HG02678 (cell line): ENCODE data around the gene ATP6V1B1.

Source experiments
- ATAC-seq: cut with Tn5 transposase; IDR thresholded peaks from one replicate; pipeline ENCODE4 v1.9.1; 2021; ENCODE audit warnings: mild to moderate bottlenecking, moderate library complexity; ENCODE audit not compliant: unreplicated experiment

The ATP6V1B1 gene

DNA sequence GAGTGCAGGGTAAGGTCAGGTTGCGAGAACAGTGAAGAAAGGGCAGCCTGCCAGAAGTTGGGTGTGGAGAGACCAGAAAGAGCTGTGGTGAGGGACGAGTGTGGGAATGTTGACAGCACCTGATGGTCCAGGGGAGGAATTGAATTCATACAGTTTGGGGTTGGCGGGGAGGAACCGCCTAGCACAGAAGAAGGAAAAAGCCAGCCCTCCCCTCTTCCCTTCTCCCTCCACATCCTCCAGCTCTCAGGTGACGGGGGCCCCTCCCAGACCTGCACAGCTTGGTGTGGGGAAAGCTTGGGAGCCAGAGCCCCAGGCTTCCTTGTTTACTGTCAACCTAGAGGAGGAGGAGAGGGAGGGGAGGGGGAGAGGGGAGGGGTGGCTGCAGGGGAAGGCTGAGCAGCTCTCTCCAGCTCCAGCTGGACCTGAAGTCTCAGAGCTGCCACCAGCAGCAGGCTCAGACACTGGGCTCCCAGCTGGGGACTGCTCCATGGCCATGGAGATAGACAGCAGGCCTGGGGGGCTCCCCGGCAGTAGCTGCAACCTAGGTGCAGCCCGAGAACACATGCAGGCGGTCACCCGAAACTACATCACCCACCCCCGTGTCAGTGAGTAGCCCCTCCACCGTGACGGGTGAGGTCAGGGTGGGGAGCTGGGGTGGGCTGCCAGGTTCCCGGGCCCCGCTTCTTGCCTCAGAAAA is at the start of gene ATP6V1B1:
TSS of gene ATP6V1B1 (plus strand) at position 433 of the 697 bp plus-strand sequence. CDS start at position 488, 55 bp downstream.
- ATAC-seq = no peak

DNA sequence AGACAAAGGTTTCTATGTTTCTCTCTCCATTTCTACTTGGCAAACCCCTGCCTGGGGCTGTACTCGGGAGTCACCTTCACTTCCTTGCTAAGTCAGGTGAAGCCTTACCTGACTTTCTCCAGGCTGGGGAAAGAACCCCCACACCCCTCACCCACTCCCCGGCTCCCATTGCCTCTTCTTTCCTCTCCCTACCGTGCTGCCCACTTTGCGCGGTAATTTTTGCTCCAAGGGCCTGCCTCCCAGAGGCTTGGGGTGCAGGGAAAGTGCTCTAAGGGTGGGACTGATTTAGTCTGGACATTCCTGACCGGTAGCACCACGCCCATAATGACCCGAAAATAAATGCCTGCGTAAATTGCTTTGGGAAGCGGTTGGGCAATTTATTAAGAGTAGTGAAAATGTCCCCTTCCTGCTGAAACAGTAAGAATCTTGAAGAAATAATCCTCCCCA is 49.1 kb upstream of the ATP6V1B1 start:
- no peak for ATAC-seq

DNA sequence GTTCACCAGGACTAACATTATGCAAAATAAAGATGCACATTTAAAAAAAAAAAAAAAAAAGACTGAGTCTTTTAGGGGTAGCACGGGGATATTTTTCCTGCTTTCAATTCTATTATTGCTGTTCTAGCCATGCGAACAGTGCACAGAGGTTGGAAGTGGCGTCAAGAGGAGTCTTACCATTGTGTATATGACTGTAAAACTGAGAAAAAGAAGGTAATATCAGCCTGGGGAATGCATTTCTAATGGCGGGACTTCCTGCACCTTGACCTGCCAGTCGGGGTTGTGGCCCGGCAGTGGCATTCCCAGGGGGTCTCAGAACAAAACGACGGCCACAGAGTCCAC is 48.5 kb upstream of the ATP6V1B1 start:
- no peak for ATAC-seq

DNA sequence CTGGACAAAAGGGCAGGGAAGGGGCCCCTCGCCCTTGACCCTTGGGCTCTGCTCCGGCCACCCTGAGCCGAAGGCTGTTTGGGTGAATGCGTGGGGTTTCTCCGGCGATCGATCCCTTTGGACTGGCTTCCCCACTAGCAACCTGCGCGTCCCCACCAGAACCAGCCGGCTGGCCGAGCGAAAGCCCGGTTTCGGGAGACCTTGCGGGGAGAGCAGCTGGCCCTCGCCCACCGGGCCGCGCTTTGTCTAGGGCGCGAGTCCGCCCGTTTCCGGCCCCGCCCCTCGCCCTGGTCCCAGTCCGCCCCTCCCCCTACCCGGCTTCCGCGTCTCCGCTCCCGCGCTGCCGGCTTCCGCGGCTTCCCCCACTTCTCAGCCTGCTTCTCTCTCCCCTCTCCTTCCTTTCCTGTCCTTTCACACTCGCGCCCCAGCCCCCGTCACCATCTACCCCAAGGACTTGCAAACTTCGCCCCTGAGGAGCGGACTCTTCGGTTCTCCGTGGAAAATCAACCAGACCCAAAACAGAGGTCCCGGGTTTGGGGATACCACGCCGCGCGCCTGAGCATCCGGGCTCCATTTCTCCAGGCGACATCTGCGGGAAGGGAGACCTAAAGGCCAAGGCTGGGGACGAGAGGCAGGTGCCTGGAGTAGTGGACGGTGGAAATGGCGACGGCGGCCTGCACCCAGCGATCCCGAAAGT is 48.0 kb upstream of the ATP6V1B1 start:
- ATAC-seq = no peak

GRCh38 chr2:70888366-70888922 is 47.3 kb upstream of the ATP6V1B1 start:
- ATAC-seq = no peak

DNA sequence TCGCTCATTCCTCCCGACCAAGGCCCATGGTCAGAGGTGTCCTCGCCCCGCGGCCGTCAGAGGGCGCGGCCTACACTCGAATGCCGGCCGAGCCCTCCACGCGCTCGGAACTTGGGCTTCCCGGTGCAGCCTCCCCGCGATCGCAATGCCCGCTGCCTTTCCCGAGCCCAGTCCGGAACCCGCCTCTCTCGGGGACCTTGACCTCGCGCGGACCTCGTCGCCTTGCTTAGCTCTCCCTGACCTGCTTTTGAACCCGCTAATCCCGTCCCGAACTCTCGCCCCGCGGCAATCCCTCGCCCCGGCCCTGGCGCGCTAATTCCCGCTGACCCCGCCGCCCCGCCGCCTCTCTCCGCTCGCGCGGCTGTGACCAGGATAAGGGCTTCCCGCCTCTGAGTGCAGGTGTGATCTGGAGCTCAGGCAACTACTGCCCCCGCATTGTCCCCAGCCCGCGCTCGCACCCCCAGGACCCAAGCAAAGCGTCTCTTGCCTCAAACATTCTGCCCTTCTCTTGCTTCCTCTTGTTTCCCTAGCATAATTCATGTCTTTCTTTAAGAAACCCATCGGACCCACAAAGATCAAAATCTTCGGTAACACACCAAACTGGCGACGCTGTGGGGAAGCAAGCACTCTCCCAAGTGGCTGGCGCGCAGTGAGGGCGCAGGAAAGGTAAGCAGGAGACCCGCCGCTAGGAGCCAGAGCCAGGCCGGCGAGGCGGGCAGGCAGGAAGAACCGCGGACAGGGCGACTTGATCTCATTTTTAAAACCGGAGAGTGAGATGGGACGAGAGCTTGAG is 46.6 kb upstream of the ATP6V1B1 start:
- no peak for ATAC-seq

GRCh38 chr2:70889716-70890037 is 46.0 kb upstream of the ATP6V1B1 start:
- ATAC-seq = no peak

DNA sequence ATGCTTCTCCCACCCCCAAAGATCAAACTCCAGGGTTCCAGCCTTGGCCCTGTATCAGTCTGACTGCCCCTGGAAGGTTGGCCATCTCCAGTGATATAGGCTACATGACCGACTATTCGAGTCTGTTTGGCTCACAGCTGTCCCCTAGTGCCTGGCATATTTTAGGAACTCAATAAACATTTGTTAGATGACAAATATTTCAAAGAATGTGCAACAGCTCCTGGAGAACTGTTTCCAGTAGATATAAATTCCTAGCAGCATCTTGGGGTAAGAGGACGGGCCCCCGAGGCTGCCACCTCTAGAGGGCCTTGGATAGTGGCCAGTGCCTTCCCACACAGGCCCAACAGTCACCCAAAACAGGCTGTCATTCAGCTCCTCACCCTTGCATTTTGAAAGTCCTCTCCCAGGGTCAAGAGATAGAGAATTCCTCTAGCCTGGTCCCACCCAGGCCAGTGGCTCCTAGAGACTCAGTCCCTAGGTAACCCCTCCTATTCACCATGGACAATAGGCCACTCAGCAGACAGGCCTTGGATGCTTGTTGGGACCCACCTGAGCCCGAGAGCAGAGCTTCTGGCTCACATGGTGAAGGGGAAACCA is 45.1 kb upstream of the ATP6V1B1 start:
- ATAC-seq = no peak

DNA sequence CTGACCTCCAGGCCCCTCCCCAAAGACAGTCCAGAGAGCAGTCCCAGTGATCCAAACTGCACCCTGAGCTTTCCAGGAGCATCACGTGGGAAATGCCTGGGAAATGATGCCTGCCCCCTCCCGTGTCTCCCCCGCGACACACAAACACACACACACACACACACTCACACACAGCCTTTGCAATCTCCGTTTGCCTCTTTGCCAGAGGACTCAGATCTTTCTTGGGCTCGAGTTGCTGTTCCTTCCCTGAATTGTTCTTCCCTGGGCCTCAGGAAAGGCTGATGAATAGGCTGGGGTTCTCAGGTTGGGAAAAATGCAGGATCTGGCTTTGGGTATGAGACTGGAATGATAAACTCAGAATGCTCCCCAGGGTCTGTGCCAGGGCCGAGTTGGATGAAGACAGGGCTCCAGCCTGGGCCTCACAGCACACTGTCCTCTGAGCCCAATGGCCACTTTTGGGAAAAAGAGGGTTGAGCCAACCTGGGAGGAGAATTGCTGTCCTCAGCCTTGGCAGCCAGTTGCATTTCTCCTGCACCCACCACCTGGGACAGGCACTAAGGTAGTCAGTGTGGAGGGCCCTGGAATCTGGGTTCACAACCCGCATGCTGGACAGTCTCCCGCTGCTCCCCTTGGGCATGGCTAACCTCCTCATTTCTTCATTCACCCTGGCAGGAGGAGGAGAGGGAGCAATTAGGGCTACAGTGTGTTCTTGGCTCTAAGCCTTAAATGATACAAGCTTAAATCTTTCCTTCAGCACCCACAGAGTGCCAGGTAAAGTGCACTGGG is 43.9 kb upstream of the ATP6V1B1 start:
- ATAC-seq = no peak

DNA sequence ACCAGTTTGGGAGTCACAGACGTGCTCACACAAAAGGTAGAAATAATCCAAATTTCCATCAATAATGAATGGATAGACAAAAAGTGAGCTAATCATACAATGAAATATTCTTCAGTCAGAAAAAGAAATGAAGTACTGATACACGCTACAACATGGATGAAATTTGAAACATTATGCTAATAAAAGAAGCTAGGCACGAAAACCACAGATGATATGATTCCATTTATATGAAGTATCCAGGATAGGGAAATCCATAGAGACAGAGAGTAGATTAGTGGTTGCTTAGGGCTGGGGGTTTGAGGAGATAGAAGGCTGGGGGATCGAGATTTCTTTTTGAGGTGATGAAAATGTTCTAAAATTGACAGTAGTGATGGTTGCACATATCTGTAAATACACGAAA is 43.0 kb upstream of the ATP6V1B1 start:
- no peak for ATAC-seq

DNA sequence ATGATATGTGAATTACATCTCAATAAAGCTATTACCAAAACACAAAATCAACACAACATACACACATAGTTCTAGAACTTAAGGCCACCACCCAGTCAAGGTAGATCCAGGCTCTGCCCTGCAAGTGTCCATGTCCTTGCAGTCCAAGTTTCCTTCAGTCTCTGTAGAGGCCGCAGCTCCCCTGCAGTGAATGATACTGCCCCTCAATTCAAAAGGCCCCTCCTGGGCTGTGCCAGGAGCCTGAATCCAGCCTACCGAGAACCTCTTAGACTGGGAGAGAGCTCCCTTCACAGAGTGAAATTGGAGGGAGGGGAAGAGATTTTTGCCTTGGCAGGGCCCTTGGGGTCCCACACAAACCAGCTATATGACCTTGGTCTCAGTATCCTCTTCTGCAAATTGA is 42.5 kb upstream of the ATP6V1B1 start:
- ATAC-seq = no peak

DNA sequence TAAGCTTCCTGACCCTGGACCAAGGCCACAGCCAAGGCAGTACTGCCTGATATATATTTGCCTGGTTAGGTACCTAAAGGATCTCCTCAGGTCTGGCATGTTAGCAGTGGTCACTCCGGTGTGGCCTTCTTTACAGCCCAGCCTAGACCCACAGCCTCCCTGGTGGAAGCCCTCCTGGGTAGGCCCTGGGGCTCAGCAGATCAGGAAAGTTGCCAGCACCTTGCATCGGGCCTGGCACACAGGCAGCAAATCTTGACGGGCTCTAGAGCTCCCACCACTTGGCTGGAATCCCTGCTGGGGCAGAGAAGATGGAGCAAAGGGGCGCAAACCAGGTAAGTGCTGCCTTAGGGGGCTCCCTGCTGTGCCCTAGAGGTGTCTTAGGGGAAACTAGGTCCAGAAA is 40.9 kb upstream of the ATP6V1B1 start:
- ATAC-seq = no peak

- ATAC-seq = no peak
These were observed 40.5 kb upstream of the ATP6V1B1 start for GRCh38 chr2:70895249-70895648.

DNA sequence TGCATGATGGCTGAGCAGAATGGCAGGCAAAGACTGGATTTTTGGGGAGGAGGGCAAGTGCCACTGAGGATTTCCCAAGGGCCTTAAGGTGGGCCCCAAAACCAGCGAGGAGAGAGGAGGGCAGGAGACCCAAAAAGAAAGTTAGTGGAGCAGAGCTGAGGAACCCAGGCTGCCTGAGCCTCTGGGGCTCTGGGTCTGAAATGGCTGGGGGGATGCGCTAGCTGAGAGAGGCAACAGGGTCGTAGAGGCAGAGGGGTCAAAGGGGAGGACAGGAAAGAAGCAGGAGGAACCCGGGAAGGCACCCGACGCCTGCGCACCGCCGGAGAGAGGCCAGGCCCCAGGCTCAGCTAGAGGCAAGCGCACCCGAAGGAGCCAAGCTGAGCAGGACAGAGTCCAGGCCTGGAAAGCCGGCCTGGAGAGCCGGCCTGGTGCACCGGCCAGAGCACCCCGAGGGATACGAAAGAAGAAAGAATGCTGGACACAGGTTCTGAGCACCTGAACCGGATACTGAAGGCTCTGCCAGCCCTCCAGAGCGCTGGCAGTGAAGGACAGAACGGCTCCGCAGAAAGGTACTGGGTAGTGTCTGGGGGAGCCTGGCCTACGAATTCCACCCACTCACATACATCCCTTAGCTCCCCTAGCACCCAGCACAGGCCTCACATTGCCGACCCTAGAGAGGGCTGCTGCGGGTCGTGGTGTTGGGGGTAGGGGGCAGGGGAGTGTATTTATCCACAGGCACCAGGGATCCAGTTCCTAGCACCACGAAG is 39.5 kb upstream of the ATP6V1B1 start:
- ATAC-seq = no peak

- ATAC-seq = no peak
These were observed 38.9 kb upstream of the ATP6V1B1 start for GRCh38 chr2:70896765-70897202.

DNA sequence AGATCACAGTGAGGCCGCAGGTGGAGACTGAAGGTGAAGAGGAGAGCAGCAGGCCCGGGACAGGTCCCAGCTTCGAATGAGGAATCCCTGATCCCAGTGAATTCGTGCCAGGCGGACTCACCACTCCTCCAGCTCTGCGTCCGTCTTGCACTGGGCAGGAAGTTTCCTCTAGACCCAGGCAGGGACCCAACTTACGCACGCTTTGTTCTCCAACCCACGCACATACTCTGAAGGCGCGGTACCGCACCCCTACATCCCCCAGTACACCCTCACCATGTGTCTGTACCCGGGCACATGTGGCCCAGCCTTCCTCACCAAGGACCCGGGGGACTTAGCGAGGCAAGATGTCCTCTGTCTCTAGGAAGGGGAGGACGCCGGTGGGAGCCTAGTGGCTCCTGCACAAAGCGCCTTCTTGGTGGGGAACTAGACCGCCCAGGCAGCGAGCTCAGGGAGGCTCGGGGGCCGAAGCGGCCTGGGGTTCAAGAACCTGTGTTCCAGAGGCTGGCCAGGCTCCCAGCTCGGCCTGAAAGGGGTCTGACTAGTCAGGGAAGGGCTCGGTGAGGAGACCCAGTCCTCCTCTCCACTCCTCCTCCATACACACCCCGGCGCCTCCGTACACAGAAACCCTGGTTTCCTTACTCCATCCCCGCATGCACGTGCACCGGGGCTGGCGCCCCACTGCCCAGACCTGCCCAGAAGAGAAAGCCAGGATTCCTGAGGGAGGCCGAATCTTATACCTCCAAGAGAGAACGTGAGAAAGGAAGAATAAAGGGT is 38.3 kb upstream of the ATP6V1B1 start:
- no peak for ATAC-seq

- ATAC-seq = no peak
These were observed 37.8 kb upstream of the ATP6V1B1 start for GRCh38 chr2:70897977-70898226.

GRCh38 chr2:70898363-70899240 is 37.1 kb upstream of the ATP6V1B1 start:
- ATAC-seq = no peak
